ENCODE measurements around the gene RETREG1. TPM values are rescaled to one million over a fixed set of nuclear protein-coding genes. Genes with fewer than 3 reads are reported as not detected.

The RETREG1 gene
- total RNA-seq, 1 experiment from 2014 or later: 3.4 TPM

DNA sequence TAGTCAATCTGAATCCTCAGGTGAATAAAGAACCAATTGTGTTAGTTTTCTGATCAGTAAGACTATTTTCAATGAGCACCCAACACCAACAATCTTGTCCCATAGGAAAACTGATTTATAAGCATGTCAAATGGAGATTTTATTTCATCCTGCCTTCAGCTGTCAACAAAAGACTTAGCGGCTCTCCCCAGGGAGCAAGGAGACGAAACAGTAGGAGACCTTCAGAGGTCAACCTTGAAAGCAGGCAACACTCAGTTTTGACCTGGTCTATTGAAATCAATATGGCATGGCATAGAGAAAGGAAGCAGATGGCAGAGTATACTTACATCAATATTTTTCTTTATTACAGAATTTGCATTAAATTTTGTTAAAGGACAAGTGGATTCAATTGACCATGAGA lies 185.3 kb downstream of the RETREG1 start:
- Mint-ChIP-seq H3K27ac (no peak overlapping the region), H3K27me3 (ENCODE audit: low read depth) (peaks cover 3% of the 10 kb centered on the region)

More for the DNA sequence above, 185.3 kb downstream of the RETREG1 start:
- no peaks in the 10 kb centered on the region; a peak in 1 of 7 replicates for H3K36me3 Mint-ChIP-seq (ENCODE audit: insufficient read depth in 1 of 3, low read depth in 3 of 3)
- Histone ChIP-seq H4K8ac (replicated peaks; ENCODE audit: insufficient read length, low read depth, low read length) (no peak overlapping the region), H4K5ac (ENCODE audit: insufficient read length, low read depth, low read length) (no peak overlapping the region), H4K91ac (ENCODE audit: insufficient read length, low read depth, low read length) (no peak overlapping the region), H3K23me2 (ENCODE audit: insufficient read length, low read depth, low read length, poor library complexity, severe bottlenecking) (no peaks in the 10 kb centered on the region), H3K4me2 (ENCODE audit: insufficient read depth, insufficient read length, low read length) (no peak overlapping the region), H2BK20ac (ENCODE audit: low read depth, low read length, poor library complexity, severe bottlenecking) (no peak overlapping the region), H2BK15ac (ENCODE audit: low read depth, low read length) (no peak overlapping the region), H3T11ph (ENCODE audit: low read length) (no peak overlapping the region), H3K9ac (ENCODE audit: extremely low read depth, insufficient read length, low read length) (no peak overlapping the region), H3K27ac (ENCODE audit: insufficient read length, low read depth, low read length) (no peak overlapping the region), H2AK5ac (ENCODE audit: insufficient read length, low read length) (no peak overlapping the region), H3K27me3 (ENCODE audit: insufficient read depth, low read length) (no peaks in the 10 kb centered on the region), H3K18ac (ENCODE audit: insufficient read length, low read depth, low read length) (no peak overlapping the region), H2BK120ac (ENCODE audit: low read depth, low read length, poor library complexity, severe bottlenecking) (no peak overlapping the region), H3K4me1 (ENCODE audit: insufficient read depth, low read length) (peaks cover 14% of the 10 kb centered on the region; the same call in 1 of the 2 replicates), H2BK12ac (ENCODE audit: insufficient read length, low read depth, low read length) (no peak overlapping the region), H2AFZ (ENCODE audit: low read length) (no peak overlapping the region), H3K14ac (ENCODE audit: insufficient read depth, low read length) (no peak overlapping the region), H3K4ac (ENCODE audit: low read depth, low read length) (no peak overlapping the region), H3K56ac (ENCODE audit: insufficient read length, low read depth, low read length) (no peak overlapping the region), H3K9me3 (ENCODE audit: control insufficient read depth, low read depth, low read length) (no peaks in the 10 kb centered on the region), H2BK5ac (ENCODE audit: insufficient read length, low read length) (no peak overlapping the region), H3K23ac (ENCODE audit: insufficient read length, low read depth, low read length) (no peak overlapping the region), H3K79me1 (ENCODE audit: insufficient read depth, low read depth, low read length, poor library complexity, severe bottlenecking) (no peaks in the 10 kb centered on the region), H3K79me2 (ENCODE audit: insufficient read depth, low read length) (no peaks in the 10 kb centered on the region), H4K20me1 (ENCODE audit: control insufficient read depth, insufficient read depth, insufficient read length) (no peaks in the 10 kb centered on the region)
- peaks cover 39 to 41% of the 10 kb centered on the region in 2 experiments for H3K4me1 Mint-ChIP-seq
- no CpG with 5 or more reads among the region's 2 CpGs for WGBS (ENCODE audit: extremely low coverage, insufficient read length, low lambda C conversion rate)
- no peak overlapping the region for H3K4me3 Mint-ChIP-seq
- H3K9me3 Mint-ChIP-seq: no peaks in the 10 kb centered on the region
- no peak for DNase-seq
- TF ChIP-seq, protein P1, sequence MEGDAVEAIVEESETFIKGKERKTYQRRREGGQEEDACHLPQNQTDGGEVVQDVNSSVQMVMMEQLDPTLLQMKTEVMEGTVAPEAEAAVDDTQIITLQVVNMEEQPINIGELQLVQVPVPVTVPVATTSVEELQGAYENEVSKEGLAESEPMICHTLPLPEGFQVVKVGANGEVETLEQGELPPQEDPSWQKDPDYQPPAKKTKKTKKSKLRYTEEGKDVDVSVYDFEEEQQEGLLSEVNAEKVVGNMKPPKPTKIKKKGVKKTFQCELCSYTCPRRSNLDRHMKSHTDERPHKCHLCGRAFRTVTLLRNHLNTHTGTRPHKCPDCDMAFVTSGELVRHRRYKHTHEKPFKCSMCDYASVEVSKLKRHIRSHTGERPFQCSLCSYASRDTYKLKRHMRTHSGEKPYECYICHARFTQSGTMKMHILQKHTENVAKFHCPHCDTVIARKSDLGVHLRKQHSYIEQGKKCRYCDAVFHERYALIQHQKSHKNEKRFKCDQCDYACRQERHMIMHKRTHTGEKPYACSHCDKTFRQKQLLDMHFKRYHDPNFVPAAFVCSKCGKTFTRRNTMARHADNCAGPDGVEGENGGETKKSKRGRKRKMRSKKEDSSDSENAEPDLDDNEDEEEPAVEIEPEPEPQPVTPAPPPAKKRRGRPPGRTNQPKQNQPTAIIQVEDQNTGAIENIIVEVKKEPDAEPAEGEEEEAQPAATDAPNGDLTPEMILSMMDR (conservative IDR thresholded peaks at IDR 0.05): no peak
